ENCODE measurements around the gene ZC3H14.

Gene ZC3H14

GRCh38 chr14:88551980-88552431 is 10.8 kb upstream of the ZC3H14 start:
- ChIA-PET CTCF (interaction anchor here (0.6 kb wide), 2 partner anchors 109 to 555 kb away, joined by 5 to 6 read pairs; no protein-coding TSS in a partner anchor), POLR2A (interaction anchor here (0.8 to 1.3 kb wide), 2 partner anchors 11 to 16 kb away, joined by 3 to 4 read pairs; partner anchors contain the start of gene ZC3H14)
- peak; percentile 35 for DNase-seq (ENCODE audit: extremely low spot score)
- TF ChIP-seq PKNOX1 (IDR thresholded peaks at IDR 0.05) (no peak), LEF1 (IDR thresholded peaks at IDR 0.05; ENCODE audit: borderline replicate concordance) (no peak), FOXA1 (IDR thresholded peaks at IDR 0.05) (no peak), ARNT (IDR thresholded peaks at IDR 0.05) (no peak), CTBP1 (IDR thresholded peaks at IDR 0.05; ENCODE audit: borderline replicate concordance) (no peak), SUZ12 (IDR thresholded peaks at IDR 0.05) (no peak), ELF4 (IDR thresholded peaks at IDR 0.05) (no peak), HDGF (IDR thresholded peaks at IDR 0.05; ENCODE audit: borderline replicate concordance) (no peak), ZNF384 (IDR thresholded peaks at IDR 0.05) (no peak)

- ChIA-PET CTCF (no interaction called here), POLR2A (interaction anchor here (1.3 kb wide), 1 partner anchor 15 kb away, joined by 4 read pairs; no protein-coding TSS in a partner anchor)
- TF ChIP-seq TARDBP (IDR thresholded peaks at IDR 0.05) (no peak), HDGF (IDR thresholded peaks at IDR 0.05; ENCODE audit: borderline replicate concordance) (no peak), BHLHE40 (IDR thresholded peaks at IDR 0.05; ENCODE audit: borderline replicate concordance) (no peak), FOXK2 (IDR thresholded peaks at IDR 0.05) (no peak), FOXM1 (IDR thresholded peaks at IDR 0.05; ENCODE audit: borderline replicate concordance) (no peak), FOXA1 (IDR thresholded peaks at IDR 0.05) (no peak)
- no peak for DNase-seq (ENCODE audit: extremely low spot score)
These were observed 10.0 kb upstream of the ZC3H14 start for GRCh38 chr14:88552876-88553275.

- no peak for TF ChIP-seq FOXM1 (IDR thresholded peaks at IDR 0.05; ENCODE audit: borderline replicate concordance)
- no peak for TF ChIP-seq SP1 (IDR thresholded peaks at IDR 0.05)
- TF ChIP-seq ELF4 (IDR thresholded peaks at IDR 0.05), result no peak
- TF ChIP-seq HDGF (IDR thresholded peaks at IDR 0.05; ENCODE audit: borderline replicate concordance), result no peak
- no peak for TF ChIP-seq CTBP1 (IDR thresholded peaks at IDR 0.05; ENCODE audit: borderline replicate concordance)
- TF ChIP-seq FOXK2 (IDR thresholded peaks at IDR 0.05), result no peak
- TF ChIP-seq LEF1 (IDR thresholded peaks at IDR 0.05; ENCODE audit: borderline replicate concordance), result no peak
- no peak for TF ChIP-seq PKNOX1 (IDR thresholded peaks at IDR 0.05)
- no peak for TF ChIP-seq SUZ12 (IDR thresholded peaks at IDR 0.05)
- TF ChIP-seq ZNF384 (IDR thresholded peaks at IDR 0.05), result no peak
- no peak for TF ChIP-seq TARDBP (IDR thresholded peaks at IDR 0.05)
- no peak for TF ChIP-seq ARNT (IDR thresholded peaks at IDR 0.05)
- TF ChIP-seq NFRKB (IDR thresholded peaks at IDR 0.05), result no peak
- no peak for TF ChIP-seq FOXA1 (IDR thresholded peaks at IDR 0.05)
- no peak for TF ChIP-seq BHLHE40 (IDR thresholded peaks at IDR 0.05; ENCODE audit: borderline replicate concordance)
- ChIA-PET POLR2A (interaction anchor here (0.9 kb wide), 1 partner anchor 9 kb away, joined by 4 read pairs; the partner anchor contains the start of gene ZC3H14), CTCF (no interaction called here)
- no peak for DNase-seq (ENCODE audit: extremely low spot score)
These were observed 8.9 kb upstream of the ZC3H14 start for GRCh38 chr14:88553886-88554456.

- CTCF ChIA-PET, result no interaction called here
- DNase-seq (ENCODE audit: extremely low spot score), result peak; percentile 73
- TF ChIP-seq ARNT (IDR thresholded peaks at IDR 0.05) (0 out of 2 replicates have a peak, but pooled peaks have one; percentile 4), FOXM1 (IDR thresholded peaks at IDR 0.05; ENCODE audit: borderline replicate concordance) (peak; percentile 45; the same call in 1 of the 2 replicates), HDGF (IDR thresholded peaks at IDR 0.05; ENCODE audit: borderline replicate concordance) (no peak)
- POLR2A ChIA-PET, result no interaction called here
These were observed 8.2 kb upstream of the ZC3H14 start, which contains the start of gene PTPN21 for GRCh38 chr14:88554457-88555286. TSS of gene PTPN21 (minus strand) at chr14:88555007. CDS start at chr14:88550417, 4,590 bp downstream.

- TF ChIP-seq ARNT (IDR thresholded peaks at IDR 0.05), result no peak
- TF ChIP-seq ELF4 (IDR thresholded peaks at IDR 0.05), result no peak
- TF ChIP-seq ZNF384 (IDR thresholded peaks at IDR 0.05), result no peak
- no peak for TF ChIP-seq FOXM1 (IDR thresholded peaks at IDR 0.05; ENCODE audit: borderline replicate concordance)
- TF ChIP-seq PKNOX1 (IDR thresholded peaks at IDR 0.05), result no peak
- TF ChIP-seq SP1 (IDR thresholded peaks at IDR 0.05), result no peak
- TF ChIP-seq CTBP1 (IDR thresholded peaks at IDR 0.05; ENCODE audit: borderline replicate concordance), result no peak
- no peak for TF ChIP-seq NFRKB (IDR thresholded peaks at IDR 0.05)
- TF ChIP-seq FOXK2 (IDR thresholded peaks at IDR 0.05), result no peak
- TF ChIP-seq HDGF (IDR thresholded peaks at IDR 0.05; ENCODE audit: borderline replicate concordance), result no peak
- no peak for TF ChIP-seq SUZ12 (IDR thresholded peaks at IDR 0.05)
- TF ChIP-seq LEF1 (IDR thresholded peaks at IDR 0.05; ENCODE audit: borderline replicate concordance), result no peak
- TF ChIP-seq FOXA1 (IDR thresholded peaks at IDR 0.05), result no peak
- TF ChIP-seq L3MBTL2 (conservative IDR thresholded peaks at IDR 0.05), result no peak
- TF ChIP-seq TARDBP (IDR thresholded peaks at IDR 0.05), result no peak
- TF ChIP-seq BHLHE40 (IDR thresholded peaks at IDR 0.05; ENCODE audit: borderline replicate concordance), result no peak
- DNase-seq (ENCODE audit: extremely low spot score), result no peak
- ChIA-PET POLR2A (no interaction called here), CTCF (interaction anchor here (0.7 to 0.8 kb wide), 2 partner anchors 63 to 149 kb away, joined by 3 to 4 read pairs; no protein-coding TSS in a partner anchor)
These were observed 6.3 kb upstream of the ZC3H14 start for GRCh38 chr14:88556581-88556980.
